GM18505 (cell line): ENCODE measurements around the gene MT1H.
"Not testable (repeated sequence)": the region's sequence is repeated elsewhere in the genome, so short reads cannot be mapped to it uniquely, and the experiment has no call there.

Experiments
- ATAC-seq: cut with Tn5 transposase; IDR thresholded peaks from one replicate; pipeline ENCODE4 v1.9.1; 2021; ENCODE audit not compliant: unreplicated experiment
- POLR2A ChIP-seq: IDR thresholded peaks from 4 replicates; pipeline ENCODE4 v1.6.1; 2011; ENCODE audit warnings: borderline replicate concordance; ENCODE audit not compliant: insufficient read depth, insufficient read length; ENCODE audit errors: extremely low read depth

MT1H gene

DNA sequence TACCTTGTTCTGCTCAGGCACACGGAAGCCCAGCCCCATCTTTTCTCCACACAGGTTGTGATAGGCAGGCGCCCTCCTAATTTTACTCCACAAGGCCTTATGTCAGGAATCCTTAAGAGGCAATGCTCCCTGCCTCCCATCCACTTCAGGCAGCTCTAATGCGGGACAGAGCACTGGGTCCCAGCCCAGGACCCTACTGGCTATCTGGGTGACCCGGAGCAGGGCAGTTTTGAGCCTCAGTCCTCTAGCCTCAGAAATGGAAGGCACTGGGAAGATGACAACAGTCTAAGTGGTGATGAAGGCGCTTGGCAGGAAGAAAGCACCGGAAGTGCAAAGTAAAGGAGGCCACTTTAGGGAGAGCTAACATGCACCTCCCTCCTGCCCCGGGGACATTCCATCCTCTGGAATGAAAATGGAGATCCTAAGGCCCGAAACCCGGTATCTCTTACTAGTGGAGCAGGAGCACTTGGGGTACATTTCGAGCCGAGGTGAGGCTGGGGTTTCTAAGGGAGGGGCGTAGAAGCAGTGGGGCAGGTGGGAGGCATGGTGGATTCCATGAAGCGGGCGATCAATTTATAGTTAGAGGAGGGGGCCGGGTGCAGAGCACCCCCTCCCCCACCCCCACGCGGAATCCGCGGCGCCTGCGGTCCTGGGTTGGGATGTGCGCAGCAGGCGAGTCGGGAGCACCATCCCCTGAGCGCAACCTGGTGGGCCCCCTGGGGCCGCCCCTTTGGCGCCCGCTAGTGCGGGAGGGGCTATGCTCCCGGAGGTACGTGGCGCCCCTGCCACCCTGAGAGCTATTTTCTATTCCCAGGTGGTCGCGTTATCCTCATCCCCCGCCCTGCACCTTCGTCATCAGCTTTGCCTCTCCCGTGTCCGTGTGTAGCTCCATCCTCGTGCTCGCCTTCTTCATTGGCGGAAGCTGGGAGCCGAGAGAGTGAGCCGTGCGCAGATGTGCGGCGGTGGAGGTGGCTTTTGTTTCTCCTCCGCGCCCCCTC lies 7.0 kb upstream of the MT1H start:
- no peak for ATAC-seq
- TF ChIP-seq POLR2A: no peak

DNA sequence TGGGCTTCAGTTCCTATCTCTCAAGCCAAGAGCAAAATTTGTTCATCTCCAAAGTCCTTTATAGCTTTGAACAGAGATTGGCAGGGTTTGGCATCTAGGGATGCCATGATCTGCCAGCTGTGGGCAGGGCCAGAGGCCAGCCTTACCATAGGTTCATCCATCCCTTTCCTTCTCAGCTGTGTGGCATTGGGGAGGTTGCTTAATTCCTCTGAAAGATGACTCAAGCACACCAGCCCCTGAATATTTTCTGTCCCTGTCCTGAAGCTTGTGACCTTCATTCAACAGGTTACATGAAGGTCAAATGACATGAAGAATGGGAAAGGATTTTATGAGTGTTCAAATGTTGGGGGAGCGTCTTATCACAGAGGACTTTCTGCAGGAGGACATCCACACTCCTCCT lies 5.1 kb upstream of the MT1H start:
- no peak for TF ChIP-seq POLR2A

DNA sequence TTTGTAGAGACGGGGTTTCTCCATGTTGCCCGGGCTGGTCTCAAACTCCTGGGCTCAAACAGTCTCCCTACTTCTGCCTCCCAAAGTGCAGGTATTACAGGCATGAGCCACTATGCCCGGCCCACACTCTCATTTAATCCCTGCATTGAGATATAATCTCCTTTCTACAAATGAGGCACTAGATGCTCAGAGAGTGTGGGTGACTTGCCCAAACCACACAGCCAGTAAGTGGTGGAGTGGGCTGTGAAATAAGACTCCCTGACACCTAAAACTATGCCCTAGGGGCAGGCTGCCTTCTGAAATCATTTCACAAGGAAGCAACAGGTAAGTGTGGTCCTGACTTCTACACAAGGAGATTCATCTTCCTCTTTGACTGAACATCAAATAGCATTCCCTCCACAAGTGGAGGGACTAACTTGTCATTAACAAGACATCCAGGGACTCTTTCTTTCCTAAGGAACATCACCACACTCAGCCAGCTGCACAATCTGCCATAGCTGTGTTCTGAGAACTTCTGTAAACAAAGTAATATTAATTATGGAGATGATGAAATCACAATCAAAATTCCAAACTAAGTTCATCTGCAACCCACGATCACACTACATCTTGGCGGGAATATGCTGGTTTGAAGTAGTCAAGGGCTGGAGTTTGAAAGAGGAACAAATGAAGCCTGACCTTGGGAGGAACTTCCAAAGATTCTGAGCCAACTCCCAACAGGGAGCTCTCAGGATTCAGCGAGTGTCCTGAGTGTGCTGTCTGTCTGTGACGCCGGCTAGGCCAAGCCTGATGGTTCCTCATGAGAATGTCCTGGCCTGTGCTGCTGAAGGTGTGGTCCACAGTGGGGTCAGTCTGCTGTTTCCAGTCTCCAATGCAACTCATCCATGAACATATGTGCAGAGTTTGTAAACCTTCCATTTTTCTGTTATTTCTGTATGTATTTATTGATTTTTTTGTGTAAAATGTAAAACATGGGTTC lies 4.0 kb upstream of the MT1H start:
- ATAC-seq: not testable (repeated sequence)

More for the DNA sequence above, 5.1 kb upstream of the MT1H start:
- no peak for ATAC-seq

DNA sequence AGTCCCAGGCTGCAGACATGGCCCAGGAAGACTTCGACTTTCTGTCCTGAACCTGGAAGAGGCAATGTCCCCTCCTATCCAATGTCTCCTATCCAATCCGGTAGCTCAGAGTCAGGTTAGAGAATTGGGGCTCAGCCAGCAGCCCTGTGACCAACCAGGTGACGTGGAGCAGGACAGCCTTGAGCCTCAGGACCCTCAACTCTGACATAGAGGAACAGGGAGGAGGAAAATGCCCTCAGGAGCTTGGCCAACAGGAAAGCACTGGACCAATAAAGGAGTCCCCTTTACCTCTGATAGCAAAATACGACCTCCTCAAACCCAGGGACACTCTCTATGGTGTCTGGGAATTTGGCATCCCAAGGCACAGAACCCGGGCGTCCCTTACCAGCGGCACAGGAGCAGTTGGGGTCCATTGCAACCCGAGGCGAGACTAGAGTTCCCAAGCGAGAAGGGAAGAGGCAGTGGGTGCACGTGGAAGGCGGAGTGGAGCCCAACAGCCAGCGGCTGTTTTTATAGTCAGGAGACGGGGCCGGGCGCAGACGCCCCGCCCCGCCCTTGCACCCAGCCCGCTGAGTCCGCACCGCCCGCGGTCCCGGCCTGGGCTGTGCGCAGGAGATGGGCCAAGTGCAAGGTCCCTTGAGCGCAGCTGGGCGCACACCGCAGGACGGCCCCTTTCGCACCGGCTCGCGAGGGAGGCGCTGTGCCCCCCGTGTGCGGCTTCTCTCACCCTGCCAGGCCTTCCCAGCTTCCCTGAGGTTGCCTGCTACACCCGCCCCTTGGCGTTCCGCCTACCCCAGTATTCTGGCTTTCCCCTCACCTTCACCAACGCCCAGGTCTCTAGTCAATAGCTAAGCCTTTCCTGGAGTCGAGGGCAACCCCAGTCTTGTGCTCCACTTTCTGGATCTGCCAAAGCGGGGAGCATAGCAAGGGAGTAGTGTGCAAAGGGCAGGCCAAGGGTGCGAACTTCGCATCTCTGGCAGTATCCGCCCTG lies 1.7 kb upstream of the MT1H start, which contains the start of gene MT1G:
MT1G (minus strand) TSS at position 485 of the 991 bp plus-strand sequence; CDS start at position 413, 72 bp downstream.
- no peak for TF ChIP-seq POLR2A
- ATAC-seq: no peak

DNA sequence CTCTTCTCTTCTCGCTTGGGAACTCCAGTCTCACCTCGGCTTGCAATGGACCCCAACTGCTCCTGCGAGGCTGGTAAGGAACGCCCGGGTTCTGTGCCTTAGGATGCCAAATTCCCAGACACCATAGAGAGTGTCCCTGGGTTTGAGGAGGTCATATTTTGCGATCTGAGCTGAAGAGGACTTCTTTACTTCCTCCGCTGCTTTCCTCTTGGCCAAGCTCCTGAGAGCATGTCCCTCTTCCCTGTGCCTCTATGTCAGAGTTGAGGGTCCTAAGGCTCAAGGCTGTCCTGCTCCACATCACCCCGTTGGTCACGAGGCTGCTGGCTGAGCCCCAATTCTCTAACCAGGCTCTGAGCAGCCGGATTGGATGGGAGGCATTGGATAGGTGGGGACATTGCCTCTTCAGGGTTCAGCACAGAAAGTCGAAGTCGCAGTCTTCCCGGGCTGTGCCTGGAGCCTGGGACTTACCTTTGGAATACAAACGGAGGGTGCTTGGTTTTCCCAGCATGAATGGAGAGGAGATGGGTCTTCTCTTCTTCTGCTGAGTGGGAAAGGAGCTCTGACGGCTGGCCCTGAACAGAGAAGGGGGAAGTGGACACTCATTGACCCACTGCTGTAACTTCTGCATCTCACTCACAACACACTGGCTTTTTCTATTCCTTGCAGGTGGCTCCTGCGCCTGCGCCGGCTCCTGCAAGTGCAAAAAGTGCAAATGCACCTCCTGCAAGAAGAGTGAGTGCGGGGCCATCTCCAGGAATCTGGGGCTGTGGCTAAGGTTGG lies 416 bp downstream of the MT1H start:
- ATAC-seq: no peak
- no peak for TF ChIP-seq POLR2A

DNA sequence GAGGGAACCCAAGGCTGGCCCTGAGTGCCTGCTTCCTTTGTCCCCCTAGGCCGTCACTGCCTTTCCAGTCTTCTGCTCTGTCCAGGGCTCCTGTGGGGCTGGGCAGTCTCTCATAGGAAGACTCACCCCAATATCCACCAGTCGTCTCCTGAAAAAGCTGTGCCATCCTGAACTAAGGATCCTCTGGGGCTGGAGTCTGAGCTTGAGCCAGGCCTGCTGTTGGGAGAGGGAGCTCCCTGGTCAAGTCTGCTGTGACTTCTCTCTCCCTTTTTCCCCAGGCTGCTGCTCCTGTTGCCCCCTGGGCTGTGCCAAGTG lies 963 bp downstream of the MT1H start:
- ATAC-seq: no peak
- TF ChIP-seq POLR2A: no peak

DNA sequence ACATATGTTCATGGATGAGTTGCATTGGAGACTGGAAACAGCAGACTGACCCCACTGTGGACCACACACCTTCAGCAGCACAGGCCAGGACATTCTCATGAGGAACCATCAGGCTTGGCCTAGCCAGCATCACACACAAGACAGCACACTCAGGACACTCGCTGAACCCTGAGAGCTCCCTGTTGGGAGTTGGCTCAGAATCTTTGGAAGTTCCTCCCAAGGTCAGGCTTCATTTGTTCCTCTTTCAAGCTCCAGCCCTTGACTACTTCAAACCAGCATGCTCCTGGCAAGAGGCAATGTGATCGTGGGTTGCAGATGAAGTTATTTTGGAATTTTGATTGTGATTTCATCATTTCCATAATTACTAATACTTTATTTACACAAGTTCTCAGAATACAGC lies 2.1 kb downstream of the MT1H start:
- not testable (repeated sequence) for ATAC-seq

DNA sequence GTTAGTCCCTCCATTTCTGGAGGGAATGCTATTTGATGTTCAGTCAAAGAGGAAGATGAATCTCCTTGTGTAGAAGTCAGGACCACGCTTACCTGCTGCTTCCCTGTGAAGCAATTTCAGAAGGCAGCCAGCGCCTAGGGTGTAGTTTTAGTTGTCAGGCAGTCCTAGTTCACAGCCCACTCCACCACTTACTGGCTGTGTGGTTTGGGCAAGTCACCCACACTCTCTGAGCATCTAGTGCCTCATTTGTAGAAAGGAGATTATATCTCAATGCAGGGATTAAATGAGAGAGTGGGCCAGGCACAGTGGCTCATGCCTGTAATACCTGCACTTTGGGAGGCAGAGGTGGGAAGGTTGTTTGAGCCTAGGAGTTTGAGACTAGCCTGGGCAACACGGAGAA lies 2.6 kb downstream of the MT1H start:
- not testable (repeated sequence) for ATAC-seq

DNA sequence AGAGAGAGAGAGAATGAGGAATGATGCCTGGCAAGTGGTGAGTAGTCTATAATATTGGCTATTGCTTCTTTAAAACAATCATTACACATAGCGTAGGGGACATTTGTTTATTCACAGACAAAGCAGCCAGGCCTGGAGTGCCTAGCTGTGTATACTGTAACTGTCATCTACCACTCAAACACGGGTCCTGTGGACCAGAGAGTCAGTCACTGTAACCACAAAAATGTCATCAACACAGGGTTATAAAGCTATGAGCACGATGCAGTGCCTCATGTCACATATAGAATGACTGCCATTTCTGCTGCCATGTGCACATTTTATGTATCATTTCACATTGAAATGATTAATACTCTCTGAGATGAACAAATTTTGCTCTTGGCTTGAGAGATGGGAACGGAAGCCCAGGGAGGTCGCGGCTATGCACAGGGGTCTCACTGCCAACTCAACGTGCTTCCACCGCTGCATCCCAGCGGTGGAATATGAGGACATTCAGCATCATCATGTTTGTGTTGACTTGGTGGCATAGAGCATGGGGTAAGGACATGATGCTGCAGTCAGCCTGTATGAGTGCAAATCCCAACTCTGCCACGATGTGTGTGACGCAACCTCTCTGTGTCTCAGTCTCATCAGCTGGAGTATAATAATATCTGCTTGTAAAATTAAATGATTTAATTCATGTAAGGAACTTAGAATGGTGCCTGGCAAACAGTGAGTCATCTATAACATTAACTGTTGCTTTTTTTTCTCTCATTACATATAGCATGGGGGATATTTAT lies 3.3 kb downstream of the MT1H start:
- ATAC-seq: no peak
- no peak for TF ChIP-seq POLR2A

DNA sequence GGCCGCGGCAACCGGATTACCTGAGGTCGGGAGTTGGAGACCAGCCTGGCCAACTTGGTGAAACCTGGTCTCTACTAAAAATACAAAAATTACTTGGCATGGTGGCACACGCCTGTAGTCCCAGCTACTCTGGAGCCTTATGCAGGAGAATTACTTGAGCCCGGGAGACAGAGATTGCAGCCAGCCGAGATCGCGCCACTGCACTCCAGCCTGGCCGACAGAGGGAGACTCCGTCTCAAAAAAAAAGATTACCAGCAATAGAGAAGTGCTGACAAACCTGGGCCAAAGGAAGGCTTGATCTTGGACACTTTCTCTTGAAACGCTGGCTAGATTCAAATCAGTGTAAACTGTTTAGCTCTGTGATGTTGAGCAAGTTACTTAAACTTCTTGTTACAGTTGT lies 4.3 kb downstream of the MT1H start:
- no peak for ATAC-seq
- TF ChIP-seq POLR2A: no peak

DNA sequence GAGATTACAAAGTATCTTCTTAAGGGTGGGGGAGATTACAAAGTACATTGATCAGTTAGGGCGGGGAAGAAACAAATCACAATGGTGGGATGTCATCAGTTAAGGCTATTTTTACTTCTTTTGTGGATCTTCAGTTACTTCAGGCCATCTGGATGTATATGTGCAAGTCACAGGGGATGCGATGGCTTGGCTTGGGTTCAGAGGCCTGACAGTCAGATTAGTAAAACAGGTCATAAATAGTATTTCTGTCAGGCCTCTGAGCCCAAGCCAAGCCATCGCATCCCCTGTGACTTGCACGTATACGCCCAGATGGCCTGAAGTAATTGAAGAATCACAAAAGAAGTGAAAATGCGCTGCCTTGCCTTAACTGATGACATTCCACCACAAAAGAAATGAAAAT lies 5.0 kb downstream of the MT1H start:
- ATAC-seq: not testable (repeated sequence)
